Measurements from ENCODE around the gene NCOA3.
"Not testable (repeated sequence)": the region's sequence is repeated elsewhere in the genome, so short reads cannot be mapped to it uniquely, and the experiment has no call there.

Gene NCOA3

GRCh38 chr20:47552996-47553395, 51.3 kb downstream of the NCOA3 start:
- Histone ChIP-seq H3K27ac (ENCODE audit: low read depth, low read length) (no peak overlapping the region), H3K4me3 (ENCODE audit: low read length) (no peak overlapping the region), H3K79me2 (ENCODE audit: control insufficient read depth, low read length) (peaks cover 89% of the 10 kb centered on the region), H3K4me2 (ENCODE audit: low read length) (no peak overlapping the region), H4K20me1 (ENCODE audit: control insufficient read depth, insufficient read depth, low read depth, low read length) (peaks cover 11% of the 10 kb centered on the region; the same call in 1 of the 2 replicates), H3K9me3 (ENCODE audit: control insufficient read depth, insufficient read depth, low read length) (no peaks in the 10 kb centered on the region), H3K4me1 (ENCODE audit: control insufficient read depth, low read length) (peaks cover 63% of the 10 kb centered on the region), H3K9me2 (replicated peaks; ENCODE audit: control insufficient read depth, low read length) (no peaks in the 10 kb centered on the region), H3F3A (ENCODE audit: control insufficient read depth, insufficient read depth) (peaks cover 35% of the 10 kb centered on the region), H3K36me3 (ENCODE audit: control insufficient read depth, low read length) (peaks cover 64% of the 10 kb centered on the region), H3K27me3 (ENCODE audit: control insufficient read depth, low read length) (no peaks in the 10 kb centered on the region)
- no peak for TF ChIP-seq CTCF (IDR thresholded peaks at IDR 0.05; ENCODE audit: low read depth, low read length, poor library complexity, severe bottlenecking)

- H4K20me1 ChIP-seq (ENCODE audit: control insufficient read depth, insufficient read depth, low read depth, low read length): peaks cover 15% of the 10 kb centered on the region
- H3K36me3 ChIP-seq (ENCODE audit: control insufficient read depth, low read length): peaks cover 62% of the 10 kb centered on the region
- H3K79me2 ChIP-seq (ENCODE audit: control insufficient read depth, low read length): peaks cover 89% of the 10 kb centered on the region
- peaks cover 32% of the 10 kb centered on the region for H3F3A ChIP-seq (ENCODE audit: control insufficient read depth, insufficient read depth)
- not testable (repeated sequence) for H3K27me3 ChIP-seq (ENCODE audit: control insufficient read depth, low read length); H3K4me3 ChIP-seq (ENCODE audit: low read length); H3K4me2 ChIP-seq (ENCODE audit: low read length); H3K9me2 ChIP-seq (replicated peaks; ENCODE audit: control insufficient read depth, low read length); H3K27ac ChIP-seq (ENCODE audit: low read depth, low read length); H3K9me3 ChIP-seq (ENCODE audit: control insufficient read depth, insufficient read depth, low read length)
- peaks cover 66% of the 10 kb centered on the region for H3K4me1 ChIP-seq (ENCODE audit: control insufficient read depth, low read length)
Observed at GRCh38 chr20:47553594-47554235, 52.0 kb downstream of the NCOA3 start.

GRCh38 chr20:47554283-47554682, 52.6 kb downstream of the NCOA3 start:
- H3K27me3 ChIP-seq (ENCODE audit: control insufficient read depth, low read length); H3K4me2 ChIP-seq (ENCODE audit: low read length): not testable (repeated sequence)
- H3K79me2 ChIP-seq (ENCODE audit: control insufficient read depth, low read length): peaks cover 89% of the 10 kb centered on the region

GRCh38 chr20:47557218-47557617, 55.5 kb downstream of the NCOA3 start:
- H4K20me1 ChIP-seq (ENCODE audit: control insufficient read depth, insufficient read depth, low read depth, low read length): peaks cover 34% of the 10 kb centered on the region
- H3K79me2 ChIP-seq (ENCODE audit: control insufficient read depth, low read length): peaks cover 89% of the 10 kb centered on the region
- H3K27me3 ChIP-seq (ENCODE audit: control insufficient read depth, low read length): no peaks in the 10 kb centered on the region
- peaks cover 77% of the 10 kb centered on the region for H3K4me1 ChIP-seq (ENCODE audit: control insufficient read depth, low read length)
- TF ChIP-seq EZH2phosphoT487 (IDR thresholded peaks at IDR 0.05; ENCODE audit: borderline replicate concordance, low read length): no peak
- H3K4me2 ChIP-seq (ENCODE audit: low read length): no peak overlapping the region
- H3F3A ChIP-seq (ENCODE audit: control insufficient read depth, insufficient read depth): peaks cover 14% of the 10 kb centered on the region; the same call in 1 of the 2 replicates
- peaks cover 53% of the 10 kb centered on the region for H3K36me3 ChIP-seq (ENCODE audit: control insufficient read depth, low read length)
- no peak overlapping the region for H3K4me3 ChIP-seq (ENCODE audit: low read length)
- H3K9me2 ChIP-seq (replicated peaks; ENCODE audit: control insufficient read depth, low read length): no peaks in the 10 kb centered on the region
- no peaks in the 10 kb centered on the region for H3K9me3 ChIP-seq (ENCODE audit: control insufficient read depth, insufficient read depth, low read length)
- H3K27ac ChIP-seq (ENCODE audit: low read depth, low read length): no peak overlapping the region

More at GRCh38 chr20:47554283-47554682, 52.6 kb downstream of the NCOA3 start:
- not testable (repeated sequence) for H3K27ac ChIP-seq (ENCODE audit: low read depth, low read length); H3K4me3 ChIP-seq (ENCODE audit: low read length); H3K9me3 ChIP-seq (ENCODE audit: control insufficient read depth, insufficient read depth, low read length); H3K9me2 ChIP-seq (replicated peaks; ENCODE audit: control insufficient read depth, low read length)
- Histone ChIP-seq H3K4me1 (ENCODE audit: control insufficient read depth, low read length) (peaks cover 67% of the 10 kb centered on the region), H4K20me1 (ENCODE audit: control insufficient read depth, insufficient read depth, low read depth, low read length) (peaks cover 19% of the 10 kb centered on the region), H3K36me3 (ENCODE audit: control insufficient read depth, low read length) (peaks cover 61% of the 10 kb centered on the region), H3F3A (ENCODE audit: control insufficient read depth, insufficient read depth) (peaks cover 27% of the 10 kb centered on the region)

GRCh38 chr20:47557791-47558190, 56.1 kb downstream of the NCOA3 start:
- Histone ChIP-seq H4K20me1 (ENCODE audit: control insufficient read depth, insufficient read depth, low read depth, low read length) (peaks cover 37% of the 10 kb centered on the region), H3K9me3 (ENCODE audit: control insufficient read depth, insufficient read depth, low read length) (no peaks in the 10 kb centered on the region), H3K27ac (ENCODE audit: low read depth, low read length) (no peak overlapping the region), H3K9me2 (replicated peaks; ENCODE audit: control insufficient read depth, low read length) (no peaks in the 10 kb centered on the region), H3K79me2 (ENCODE audit: control insufficient read depth, low read length) (peaks cover 89% of the 10 kb centered on the region), H3K36me3 (ENCODE audit: control insufficient read depth, low read length) (peaks cover 50% of the 10 kb centered on the region), H3K4me1 (ENCODE audit: control insufficient read depth, low read length) (peaks cover 76% of the 10 kb centered on the region), H3F3A (ENCODE audit: control insufficient read depth, insufficient read depth) (peaks cover 14% of the 10 kb centered on the region; the same call in 1 of the 2 replicates), H3K4me2 (ENCODE audit: low read length) (peak overlapping the region; percentile 24; the same call in 1 of the 2 replicates), H3K27me3 (ENCODE audit: control insufficient read depth, low read length) (no peaks in the 10 kb centered on the region), H3K4me3 (ENCODE audit: low read length) (no peak overlapping the region)
- TF ChIP-seq EZH2phosphoT487 (IDR thresholded peaks at IDR 0.05; ENCODE audit: borderline replicate concordance, low read length): no peak
- no peak for TF ChIP-seq CTCF (IDR thresholded peaks at IDR 0.05; ENCODE audit: low read depth, low read length, poor library complexity, severe bottlenecking)
